GM21515 (cell line): ENCODE data around the gene ZNF727.
"Not testable (repeated sequence)": the region's sequence is repeated elsewhere in the genome, so short reads cannot be mapped to it uniquely, and the experiment has no call there.

Experiments used
- ATAC-seq: cut with Tn5 transposase; IDR thresholded peaks from one replicate; pipeline ENCODE4 v1.9.1; 2021; ENCODE audit not compliant: unreplicated experiment

The ZNF727 gene

GRCh38 chr7:64045301-64046040 is at the start of gene ZNF727:
Gene ZNF727, plus strand, starts transcription at chr7:64045434. Its CDS starts 188 bp downstream, at chr7:64045622.
- no peak for ATAC-seq

- ATAC-seq = no peak
Observed at GRCh38 chr7:63998549-63998948, 46.7 kb upstream of the ZNF727 start, which contains the start of gene ZNF722. Gene ZNF722, plus strand, starts transcription at chr7:63998849. Its CDS starts 113 bp downstream, at chr7:63998962.

GRCh38 chr7:64015496-64015895 is 29.7 kb upstream of the ZNF727 start:
- ATAC-seq = not testable (repeated sequence)

GRCh38 chr7:64035388-64035787 is 9.8 kb upstream of the ZNF727 start:
- ATAC-seq = no peak

- ATAC-seq = no peak
Observed at GRCh38 chr7:64037095-64037494, 8.1 kb upstream of the ZNF727 start.

GRCh38 chr7:64046041-64046389 is 781 bp downstream of the ZNF727 start:
- no peak for ATAC-seq

GRCh38 chr7:64077837-64078698 is 32.8 kb downstream of the ZNF727 start:
- ATAC-seq = not testable (repeated sequence)

- no peak for ATAC-seq
Observed at GRCh38 chr7:64078699-64078994, 33.4 kb downstream of the ZNF727 start.

- ATAC-seq = no peak
Observed at GRCh38 chr7:64087501-64087900, 42.3 kb downstream of the ZNF727 start.

- ATAC-seq = not testable (repeated sequence)
Observed at GRCh38 chr7:64088863-64089262, 43.6 kb downstream of the ZNF727 start.
